H7 (cell line): ENCODE results near the gene ARID3A. TPM values are rescaled to one million over a fixed set of nuclear protein-coding genes. Genes with fewer than 3 reads are reported as not detected.
"Not testable (repeated sequence)": the region's sequence is repeated elsewhere in the genome, so short reads cannot be mapped to it uniquely, and the experiment has no call there.

Experiments
- DNase-seq: peaks from one replicate; pipeline ENCODE4 v3.0.0; 2012
- H3K27me3 ChIP-seq: 2 replicates; pipeline ENCODE4 v1.6.0; 2011; ENCODE audit warnings: mild to moderate bottlenecking, low read length; ENCODE audit not compliant: control insufficient read depth, insufficient read depth
- H3K36me3 ChIP-seq: replicated peaks from 2 replicates; pipeline ENCODE4 v1.5.1; 2011; ENCODE audit warnings: low read length; ENCODE audit not compliant: control insufficient read depth, insufficient read depth
- H3K4me3 ChIP-seq: 2 replicates; pipeline ENCODE4 v1.5.1; 2011; ENCODE audit warnings: low read depth, mild to moderate bottlenecking, control low read depth, low read length, moderate library complexity; ENCODE audit not compliant: insufficient read depth
- total RNA-seq: library from RNA; depleted of rRNA; stranded (reverse); fragments of >200 nt; shearing (Covaris generic); gene quantifications from 2 replicates; pipeline ENCODE4 v1.2.3, GENCODE V29; 2014

ARID3A gene
- total RNA-seq, 1 experiment from 2014 or later, result 85.4 TPM

GRCh38 chr19:887072-887471, 38.8 kb upstream of the ARID3A start:
- H3K27me3 ChIP-seq, result no peaks in the 10 kb centered on the region
- no peak for DNase-seq
- H3K4me3 ChIP-seq, result no peak overlapping the region
- H3K36me3 ChIP-seq, result peaks cover 2% of the 10 kb centered on the region

- no peak overlapping the region for H3K4me3 ChIP-seq
- no peak for DNase-seq
- H3K36me3 ChIP-seq, result peaks cover 2% of the 10 kb centered on the region
- H3K27me3 ChIP-seq, result no peaks in the 10 kb centered on the region
Measured at GRCh38 chr19:887599-887998, 38.2 kb upstream of the ARID3A start.

GRCh38 chr19:888581-889385, 37.1 kb upstream of the ARID3A start:
- H3K4me3 ChIP-seq, result no peak overlapping the region
- DNase-seq, result no peak
- H3K36me3 ChIP-seq, result peaks cover 2% of the 10 kb centered on the region
- no peaks in the 10 kb centered on the region for H3K27me3 ChIP-seq

- no peak for DNase-seq
- no peaks in the 10 kb centered on the region for H3K27me3 ChIP-seq
- no peak overlapping the region for H3K4me3 ChIP-seq
- H3K36me3 ChIP-seq, result peaks cover 2% of the 10 kb centered on the region
Measured at GRCh38 chr19:889662-890295, 36.1 kb upstream of the ARID3A start.

- DNase-seq, result no peak
- Histone ChIP-seq H3K4me3 (no peak overlapping the region), H3K27me3 (no peaks in the 10 kb centered on the region), H3K36me3 (peaks cover 2% of the 10 kb centered on the region)
Measured at GRCh38 chr19:890831-891230, 35.0 kb upstream of the ARID3A start.

GRCh38 chr19:891421-892200, 34.2 kb upstream of the ARID3A start:
- not testable (repeated sequence) for DNase-seq, H3K27me3 ChIP-seq, H3K36me3 ChIP-seq
- H3K4me3 ChIP-seq, result peak overlapping the region; percentile 76

- Histone ChIP-seq H3K27me3 (no peaks in the 10 kb centered on the region), H3K4me3 (peak overlapping the region; percentile 76), H3K36me3 (peaks cover 2% of the 10 kb centered on the region)
- peak; percentile 94 for DNase-seq
Measured at GRCh38 chr19:892243-892893, 33.5 kb upstream of the ARID3A start.

GRCh38 chr19:892894-893689, 32.7 kb upstream of the ARID3A start, which contains the start of the genes MED16 and RNU6-9:
Gene MED16, minus strand, starts transcription at chr19:893187. Its CDS starts 2,056 bp downstream, at chr19:891131.
Gene RNU6-9, plus strand, starts transcription at chr19:893484.
- Histone ChIP-seq H3K36me3 (peaks cover 2% of the 10 kb centered on the region), H3K27me3 (no peaks in the 10 kb centered on the region), H3K4me3 (peak within 1 kb of the TSS; percentile 76)
- peak; percentile 99 for DNase-seq

- no peak for DNase-seq
- Histone ChIP-seq H3K4me3 (no peak overlapping the region), H3K27me3 (no peaks in the 10 kb centered on the region), H3K36me3 (no peaks in the 10 kb centered on the region; the same call in 1 of the 2 replicates)
Measured at GRCh38 chr19:896434-896833, 29.4 kb upstream of the ARID3A start.

GRCh38 chr19:896999-897398, 28.8 kb upstream of the ARID3A start:
- no peaks in the 10 kb centered on the region; the same call in 1 of the 2 replicates for H3K36me3 ChIP-seq
- H3K27me3 ChIP-seq, result no peaks in the 10 kb centered on the region
- DNase-seq, result no peak
- H3K4me3 ChIP-seq, result no peak overlapping the region

- Histone ChIP-seq H3K27me3 (no peaks in the 10 kb centered on the region), H3K36me3 (no peaks in the 10 kb centered on the region; the same call in 1 of the 2 replicates), H3K4me3 (no peak overlapping the region)
- DNase-seq, result peak; percentile 87
Measured at GRCh38 chr19:897442-898039, 28.3 kb upstream of the ARID3A start.

GRCh38 chr19:898663-899062, 27.2 kb upstream of the ARID3A start:
- DNase-seq, result peak; percentile 93
- Histone ChIP-seq H3K36me3 (no peaks in the 10 kb centered on the region; the same call in 1 of the 2 replicates), H3K27me3 (no peaks in the 10 kb centered on the region), H3K4me3 (no peak overlapping the region)

GRCh38 chr19:899336-900042, 26.3 kb upstream of the ARID3A start:
- no peaks in the 10 kb centered on the region for H3K27me3 ChIP-seq
- no peaks in the 10 kb centered on the region; the same call in 1 of the 2 replicates for H3K36me3 ChIP-seq
- no peak for DNase-seq
- no peak overlapping the region for H3K4me3 ChIP-seq
